HG03045 (cell line): ENCODE data around the gene PF4V1.

Experiments
- ATAC-seq: cut with Tn5 transposase; IDR thresholded peaks from one replicate; pipeline ENCODE4 v1.9.1; 2021; ENCODE audit warnings: mild to moderate bottlenecking, moderate library complexity; ENCODE audit not compliant: unreplicated experiment

PF4V1 gene

DNA sequence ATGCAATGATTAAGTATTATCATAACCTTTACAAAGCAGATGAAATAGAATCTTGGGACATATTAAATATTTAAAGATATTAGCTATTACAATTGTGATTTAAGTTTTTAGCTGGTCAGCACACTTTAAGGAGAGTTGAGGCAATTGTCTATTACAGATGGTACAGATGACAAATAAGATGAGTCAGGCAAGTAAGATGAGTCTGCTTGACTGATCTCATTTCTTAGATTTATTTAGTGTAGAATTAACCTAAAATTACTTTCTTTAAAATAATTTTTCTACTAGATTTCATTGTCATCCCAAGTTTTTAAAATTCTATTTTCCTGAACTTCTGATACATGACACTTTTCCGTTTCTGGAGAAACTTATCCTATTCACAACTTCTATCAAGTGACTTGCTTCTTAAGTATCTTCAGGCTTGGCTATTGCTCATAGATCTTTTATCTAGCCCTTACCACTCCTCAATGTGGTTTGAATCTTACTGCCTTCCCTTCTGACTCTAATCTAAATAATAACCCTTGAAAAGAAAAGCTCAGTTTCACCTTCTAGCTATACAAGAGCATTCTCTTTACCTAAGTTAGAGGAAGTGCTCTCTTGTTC is 49.0 kb downstream of the PF4V1 start:
- ATAC-seq = no peak

- ATAC-seq = no peak
Measured at GRCh38 chr4:73902817-73903547, 49.9 kb downstream of the PF4V1 start.
